HG03558 (cell line): ENCODE results near the gene SUGCT.

Experiments used
- ATAC-seq: cut with Tn5 transposase; IDR thresholded peaks from one replicate; pipeline ENCODE4 v1.9.1; 2021; ENCODE audit warnings: moderate number of reproducible peaks; ENCODE audit not compliant: unreplicated experiment; ENCODE audit errors: extremely low read depth

SUGCT gene

GRCh38 chr7:40827222-40828085 lies 692.6 kb downstream of the SUGCT start:
- ATAC-seq: no peak

DNA sequence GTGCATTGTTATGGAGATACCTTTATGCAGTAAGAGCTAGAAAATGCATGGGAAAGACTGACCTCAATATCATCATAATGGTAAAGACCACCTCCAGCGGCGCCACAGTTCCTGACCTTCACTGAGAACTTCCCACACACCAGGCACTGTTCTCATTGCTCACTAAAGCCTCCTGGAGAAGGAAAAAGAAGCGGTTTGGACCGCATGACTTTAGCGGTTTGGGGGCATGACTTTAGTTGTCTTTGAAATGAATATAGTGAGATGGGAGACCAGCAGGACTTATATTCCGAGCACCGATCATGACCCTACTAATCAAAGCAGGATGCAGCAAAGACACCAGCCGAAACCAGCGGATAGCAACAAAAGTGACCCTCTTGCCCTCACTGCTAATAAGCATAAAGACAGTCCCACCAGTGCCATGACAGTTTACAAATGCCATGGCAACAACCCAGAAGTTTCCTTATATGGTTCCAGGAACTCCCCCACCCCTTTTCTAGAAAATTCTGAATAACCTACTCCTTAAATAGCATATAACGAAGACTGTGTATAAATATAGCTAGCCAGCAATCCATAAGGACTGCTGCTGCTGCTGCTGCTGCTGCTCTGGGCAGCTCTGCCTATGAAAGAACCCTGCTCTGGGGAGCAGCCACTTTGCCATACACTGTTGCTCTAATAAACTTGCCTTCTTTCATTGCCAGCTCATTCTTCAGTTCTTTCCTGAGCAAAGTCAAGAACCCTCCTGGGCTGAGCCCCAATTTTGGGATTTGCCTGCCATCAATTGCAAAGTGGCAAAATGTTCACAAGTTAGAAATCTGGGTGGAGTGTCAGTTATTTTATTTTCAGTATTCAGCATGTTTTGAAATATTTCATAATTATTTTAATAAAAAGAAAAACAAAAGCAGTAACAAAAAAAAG lies 694.1 kb downstream of the SUGCT start:
- ATAC-seq: no peak

DNA sequence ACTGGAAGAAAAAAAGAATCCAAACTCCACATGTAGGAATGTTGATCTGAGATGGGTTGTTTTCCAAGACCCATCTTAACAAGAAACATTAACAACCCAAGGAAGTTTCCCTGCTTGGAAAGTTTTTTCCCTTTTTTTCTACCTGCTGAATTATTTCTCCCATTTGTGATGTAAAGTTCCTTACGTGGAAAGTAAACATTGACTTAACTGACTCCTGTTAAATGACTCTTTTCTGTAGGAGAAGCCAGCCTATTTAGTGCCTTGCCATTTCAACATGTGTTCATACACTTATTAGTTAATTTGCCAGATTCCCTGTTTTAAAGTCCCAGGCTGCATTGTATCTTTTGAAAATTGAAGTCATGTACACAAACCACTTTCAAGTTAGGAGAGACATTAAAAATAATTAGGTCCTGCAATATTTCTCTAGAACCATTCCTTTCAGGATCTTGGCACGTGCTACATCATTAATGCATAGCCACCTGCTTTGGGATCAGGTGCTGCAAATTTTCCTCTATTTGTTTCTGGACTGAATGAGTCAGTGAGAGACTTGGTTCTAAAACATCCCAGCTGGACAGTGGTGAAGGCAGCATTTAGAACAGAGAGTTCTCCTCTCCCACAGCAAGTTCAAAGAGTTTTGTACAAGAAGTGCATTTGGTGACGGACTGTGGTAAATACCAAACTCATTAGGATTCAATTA lies 698.5 kb downstream of the SUGCT start:
- ATAC-seq: no peak

GRCh38 chr7:40833888-40834234 lies 699.1 kb downstream of the SUGCT start:
- no peak for ATAC-seq

DNA sequence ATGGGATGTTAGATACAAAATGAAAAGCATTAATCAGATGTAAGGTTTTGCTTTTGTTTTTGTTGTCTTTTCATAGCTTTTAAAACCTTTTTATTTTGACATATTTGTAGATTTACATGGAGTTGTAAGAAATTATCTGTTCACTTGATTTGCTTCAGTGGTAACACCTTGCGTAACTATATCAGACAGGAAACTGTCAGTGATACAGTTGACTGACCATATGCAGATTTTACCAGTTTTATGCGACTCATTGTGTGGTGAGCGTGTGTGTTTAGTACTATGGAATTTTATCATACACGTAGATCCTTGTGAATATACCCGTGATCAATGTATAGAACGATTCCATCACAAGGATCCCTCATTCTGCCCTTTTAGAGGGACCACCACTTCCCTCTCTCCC lies 701.4 kb downstream of the SUGCT start:
- ATAC-seq: no peak

DNA sequence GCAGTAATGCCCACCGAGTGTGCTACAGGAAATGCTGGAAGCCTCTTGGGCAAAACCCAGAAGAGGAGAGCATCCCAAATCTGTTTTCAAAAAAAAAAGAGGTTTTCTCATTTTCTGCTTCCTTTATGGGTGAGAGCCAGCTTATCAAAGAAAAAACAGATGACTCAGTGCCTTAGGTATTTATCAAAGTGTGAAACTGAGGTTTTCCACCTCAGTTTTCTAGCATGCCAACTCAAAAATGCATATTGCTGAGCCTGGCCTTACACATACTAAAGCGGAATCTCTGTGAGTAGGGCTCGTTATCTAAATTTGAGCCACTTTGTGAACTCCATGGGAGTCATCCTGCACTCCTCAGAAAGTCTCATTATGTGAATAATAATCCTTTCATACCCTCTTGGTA lies 705.1 kb downstream of the SUGCT start:
- ATAC-seq: no peak

GRCh38 chr7:40840990-40841389 lies 706.2 kb downstream of the SUGCT start:
- no peak for ATAC-seq

- ATAC-seq: no peak
Observed at GRCh38 chr7:40842641-40843040, 707.8 kb downstream of the SUGCT start.

GRCh38 chr7:40843338-40843985 lies 708.7 kb downstream of the SUGCT start:
- ATAC-seq: no peak

GRCh38 chr7:40845943-40846342 lies 711.1 kb downstream of the SUGCT start:
- no peak for ATAC-seq

GRCh38 chr7:40847921-40848320 lies 713.1 kb downstream of the SUGCT start:
- no peak for ATAC-seq

- no peak for ATAC-seq
Observed at GRCh38 chr7:40848541-40849221, 713.9 kb downstream of the SUGCT start.

DNA sequence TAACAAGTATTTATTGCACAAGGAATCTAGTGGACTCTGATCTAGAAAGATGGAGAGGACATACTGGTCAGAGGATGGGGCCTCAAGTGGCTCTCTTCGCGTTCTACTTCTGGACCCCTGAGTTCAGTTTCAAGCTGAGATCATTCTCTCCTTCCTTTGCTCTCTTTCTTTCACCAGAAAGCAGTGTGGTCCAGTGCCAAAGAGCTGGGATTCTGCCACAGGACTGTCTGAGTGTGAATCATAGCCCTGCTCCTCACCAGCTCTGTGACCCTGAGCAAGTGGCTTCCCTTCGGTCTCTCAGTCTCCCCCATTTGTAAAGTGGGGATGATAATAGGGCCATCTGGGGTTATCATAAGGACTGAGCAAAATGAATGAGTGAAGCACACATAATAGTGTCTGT lies 715.2 kb downstream of the SUGCT start:
- ATAC-seq: no peak

- no peak for ATAC-seq
Observed at GRCh38 chr7:40851001-40851400, 716.2 kb downstream of the SUGCT start.

DNA sequence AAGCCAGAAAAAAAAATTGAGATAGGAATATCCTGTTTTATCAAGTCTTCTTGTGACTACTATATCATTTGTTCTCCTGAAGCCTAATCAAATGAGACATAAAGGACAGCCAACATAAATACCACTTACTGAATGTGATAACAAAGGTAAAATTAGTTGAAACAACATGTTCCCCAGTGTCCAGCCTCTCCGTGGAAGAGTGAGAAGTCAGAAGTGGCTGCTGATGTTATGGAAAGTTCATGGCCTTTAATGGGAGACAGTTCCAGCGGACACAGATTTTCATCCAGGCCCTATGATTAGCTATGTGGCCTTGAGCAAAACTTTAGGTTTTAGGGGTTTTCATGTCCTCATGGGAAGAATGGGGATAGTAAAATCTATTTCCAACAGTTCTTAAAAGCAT lies 724.3 kb downstream of the SUGCT start:
- ATAC-seq: no peak

- ATAC-seq: no peak
Observed at GRCh38 chr7:40859965-40860543, 725.2 kb downstream of the SUGCT start.

- ATAC-seq: no peak
Observed at GRCh38 chr7:40865441-40866233, 730.8 kb downstream of the SUGCT start.

GRCh38 chr7:40866601-40867000 lies 731.8 kb downstream of the SUGCT start:
- no peak for ATAC-seq

DNA sequence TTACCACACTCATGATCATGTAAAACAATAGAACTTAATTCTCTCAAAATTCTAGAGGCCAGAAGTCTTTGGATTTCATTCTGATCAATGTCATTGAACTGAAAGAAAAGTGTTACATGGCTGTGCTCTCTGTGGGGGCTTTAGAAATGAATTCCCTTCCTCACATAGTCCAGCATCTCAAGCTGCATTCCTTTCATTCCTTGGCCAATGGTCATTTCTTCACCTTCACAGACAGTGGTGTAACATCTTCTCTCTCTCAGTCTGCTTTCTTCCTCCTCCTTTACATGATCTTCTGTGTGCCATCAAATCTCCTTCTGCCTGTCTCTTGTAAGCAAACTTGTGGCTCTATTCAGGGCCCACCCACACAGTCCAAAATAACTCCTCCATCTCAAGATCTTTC lies 735.3 kb downstream of the SUGCT start:
- ATAC-seq: no peak
